Measurements from ENCODE around the gene SLC16A5. TPM values are rescaled to one million over a fixed set of nuclear protein-coding genes. Genes with fewer than 3 reads are reported as not detected.
"Not testable (repeated sequence)": the region's sequence is repeated elsewhere in the genome, so short reads cannot be mapped to it uniquely, and the experiment has no call there.

SLC16A5 gene
- total RNA-seq, 1 experiment from 2014 or later: 17.1 TPM

- Histone ChIP-seq H3K79me2 (ENCODE audit: insufficient read depth, low read length) (no peaks in the 10 kb centered on the region), H3K23me2 (ENCODE audit: insufficient read length, low read depth, low read length, poor library complexity, severe bottlenecking) (no peaks in the 10 kb centered on the region), H3K4me1 (ENCODE audit: insufficient read depth, low read length) (no peaks in the 10 kb centered on the region), H3K79me1 (ENCODE audit: insufficient read depth, low read depth, low read length, poor library complexity, severe bottlenecking) (no peaks in the 10 kb centered on the region), H3K23ac (ENCODE audit: insufficient read length, low read depth, low read length) (no peak overlapping the region), H3K9ac (ENCODE audit: extremely low read depth, insufficient read length, low read length) (no peak overlapping the region), H2BK20ac (ENCODE audit: low read depth, low read length, poor library complexity, severe bottlenecking) (no peak overlapping the region), H4K8ac (replicated peaks; ENCODE audit: insufficient read length, low read depth, low read length) (no peak overlapping the region), H3K18ac (ENCODE audit: insufficient read length, low read depth, low read length) (no peak overlapping the region), H2AK5ac (ENCODE audit: insufficient read length, low read length) (no peak overlapping the region), H4K20me1 (ENCODE audit: control insufficient read depth, insufficient read depth, insufficient read length) (peaks cover 3% of the 10 kb centered on the region), H4K91ac (ENCODE audit: insufficient read length, low read depth, low read length) (no peak overlapping the region), H2BK12ac (ENCODE audit: insufficient read length, low read depth, low read length) (no peak overlapping the region), H3K14ac (ENCODE audit: insufficient read depth, low read length) (no peak overlapping the region), H3K27me3 (ENCODE audit: insufficient read depth, low read length) (no peaks in the 10 kb centered on the region), H3K4ac (ENCODE audit: low read depth, low read length) (no peak overlapping the region), H3T11ph (ENCODE audit: low read length) (no peak overlapping the region), H2BK5ac (ENCODE audit: insufficient read length, low read length) (no peak overlapping the region), H2BK15ac (ENCODE audit: low read depth, low read length) (no peak overlapping the region), H2AFZ (ENCODE audit: low read length) (no peak overlapping the region), H3K27ac (ENCODE audit: insufficient read length, low read depth, low read length) (no peak overlapping the region), H3K56ac (ENCODE audit: insufficient read length, low read depth, low read length) (no peak overlapping the region), H2BK120ac (ENCODE audit: low read depth, low read length, poor library complexity, severe bottlenecking) (no peak overlapping the region), H4K5ac (ENCODE audit: insufficient read length, low read depth, low read length) (no peak overlapping the region), H3K9me3 (ENCODE audit: control insufficient read depth, low read depth, low read length) (no peaks in the 10 kb centered on the region), H3K4me2 (ENCODE audit: insufficient read depth, insufficient read length, low read length) (no peak overlapping the region)
- Mint-ChIP-seq H3K9me3 (no peaks in the 10 kb centered on the region; a peak in 1 of 5 replicates), H3K27me3 (ENCODE audit: low read depth) (no peaks in the 10 kb centered on the region), H3K4me3 (no peak overlapping the region), H3K27ac (no peak overlapping the region), H3K4me1 (peaks cover 0 to 3% of the 10 kb centered on the region in 2 experiments; a peak in 2 of 4 replicates), H3K36me3 (ENCODE audit: insufficient read depth in 1 of 3, low read depth in 3 of 3) (peaks cover 0 to 8% (median 4%) of the 10 kb centered on the region in 3 experiments; a peak in 3 of 7 replicates)
- TF ChIP-seq CTCF (conservative IDR thresholded peaks at IDR 0.05): peak; percentile 21; the same call in 2 of the 3 replicates
- no CpG with 5 or more reads among the region's 2 CpGs for WGBS (ENCODE audit: extremely low coverage, insufficient read length, low lambda C conversion rate)
- DNase-seq: no peak
Observed at GRCh38 chr17:75069783-75070182, 18.0 kb upstream of the SLC16A5 start.

GRCh38 chr17:75071478-75072271, 16.1 kb upstream of the SLC16A5 start:
- H3K79me2 ChIP-seq (ENCODE audit: insufficient read depth, low read length); H3K4me1 Mint-ChIP-seq; H3K27ac ChIP-seq (ENCODE audit: insufficient read length, low read depth, low read length); H4K20me1 ChIP-seq (ENCODE audit: control insufficient read depth, insufficient read depth, insufficient read length); H3K56ac ChIP-seq (ENCODE audit: insufficient read length, low read depth, low read length); H2BK12ac ChIP-seq (ENCODE audit: insufficient read length, low read depth, low read length); H3T11ph ChIP-seq (ENCODE audit: low read length); H4K91ac ChIP-seq (ENCODE audit: insufficient read length, low read depth, low read length); H3K9me3 ChIP-seq (ENCODE audit: control insufficient read depth, low read depth, low read length); H4K8ac ChIP-seq (replicated peaks; ENCODE audit: insufficient read length, low read depth, low read length); H3K27ac Mint-ChIP-seq; DNase-seq; H2BK15ac ChIP-seq (ENCODE audit: low read depth, low read length); H3K18ac ChIP-seq (ENCODE audit: insufficient read length, low read depth, low read length); H2BK120ac ChIP-seq (ENCODE audit: low read depth, low read length, poor library complexity, severe bottlenecking); H3K4me2 ChIP-seq (ENCODE audit: insufficient read depth, insufficient read length, low read length); H3K23me2 ChIP-seq (ENCODE audit: insufficient read length, low read depth, low read length, poor library complexity, severe bottlenecking); H3K4me3 Mint-ChIP-seq; H4K5ac ChIP-seq (ENCODE audit: insufficient read length, low read depth, low read length); H3K23ac ChIP-seq (ENCODE audit: insufficient read length, low read depth, low read length); H3K27me3 Mint-ChIP-seq (ENCODE audit: low read depth); H2AK5ac ChIP-seq (ENCODE audit: insufficient read length, low read length); H3K79me1 ChIP-seq (ENCODE audit: insufficient read depth, low read depth, low read length, poor library complexity, severe bottlenecking); H3K9ac ChIP-seq (ENCODE audit: extremely low read depth, insufficient read length, low read length); H3K9me3 Mint-ChIP-seq; H2BK5ac ChIP-seq (ENCODE audit: insufficient read length, low read length); H2BK20ac ChIP-seq (ENCODE audit: low read depth, low read length, poor library complexity, severe bottlenecking); H3K27me3 ChIP-seq (ENCODE audit: insufficient read depth, low read length); H3K14ac ChIP-seq (ENCODE audit: insufficient read depth, low read length); H3K36me3 Mint-ChIP-seq (ENCODE audit: insufficient read depth in 1 of 3, low read depth in 3 of 3); H2AFZ ChIP-seq (ENCODE audit: low read length); H3K4me1 ChIP-seq (ENCODE audit: insufficient read depth, low read length); H3K4ac ChIP-seq (ENCODE audit: low read depth, low read length): not testable (repeated sequence)
- no CpG with 5 or more reads among the region's 8 CpGs for WGBS (ENCODE audit: extremely low coverage, insufficient read length, low lambda C conversion rate)
